Measurements from ENCODE around the gene HPGD.

DNA sequence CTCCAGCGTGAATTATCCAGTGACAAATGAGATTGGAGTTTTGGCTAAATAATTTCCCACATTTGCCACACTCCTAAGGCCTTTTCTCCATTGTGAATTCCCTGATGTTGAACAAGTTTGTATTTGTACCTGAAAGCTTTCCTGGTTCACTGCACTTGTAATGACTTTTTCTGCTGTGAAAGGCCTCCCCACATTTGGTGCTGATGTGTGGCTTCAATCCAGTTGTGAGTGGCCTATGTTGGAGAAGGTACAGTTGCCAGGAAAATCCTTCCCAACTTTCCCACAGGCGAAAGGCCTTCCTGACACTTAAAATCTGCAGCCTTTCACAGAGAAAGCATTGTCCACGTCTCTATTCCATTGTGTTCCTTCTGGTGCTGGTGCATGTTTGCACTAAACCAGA, 17.3 kb upstream of the HPGD start:
- TF ChIP-seq, protein P1, sequence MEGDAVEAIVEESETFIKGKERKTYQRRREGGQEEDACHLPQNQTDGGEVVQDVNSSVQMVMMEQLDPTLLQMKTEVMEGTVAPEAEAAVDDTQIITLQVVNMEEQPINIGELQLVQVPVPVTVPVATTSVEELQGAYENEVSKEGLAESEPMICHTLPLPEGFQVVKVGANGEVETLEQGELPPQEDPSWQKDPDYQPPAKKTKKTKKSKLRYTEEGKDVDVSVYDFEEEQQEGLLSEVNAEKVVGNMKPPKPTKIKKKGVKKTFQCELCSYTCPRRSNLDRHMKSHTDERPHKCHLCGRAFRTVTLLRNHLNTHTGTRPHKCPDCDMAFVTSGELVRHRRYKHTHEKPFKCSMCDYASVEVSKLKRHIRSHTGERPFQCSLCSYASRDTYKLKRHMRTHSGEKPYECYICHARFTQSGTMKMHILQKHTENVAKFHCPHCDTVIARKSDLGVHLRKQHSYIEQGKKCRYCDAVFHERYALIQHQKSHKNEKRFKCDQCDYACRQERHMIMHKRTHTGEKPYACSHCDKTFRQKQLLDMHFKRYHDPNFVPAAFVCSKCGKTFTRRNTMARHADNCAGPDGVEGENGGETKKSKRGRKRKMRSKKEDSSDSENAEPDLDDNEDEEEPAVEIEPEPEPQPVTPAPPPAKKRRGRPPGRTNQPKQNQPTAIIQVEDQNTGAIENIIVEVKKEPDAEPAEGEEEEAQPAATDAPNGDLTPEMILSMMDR (IDR thresholded peaks at IDR 0.05), result no peak
- no peak for TF ChIP-seq POLR2A (IDR thresholded peaks at IDR 0.05)

Measured in Peyer's patch (tissue), 4 donors.